HCT116 (cell line): ENCODE measurements around the gene KNCN.

ENCODE experiments used
- EZH2 ChIP-seq: fragments of 200-600 bp; sonication (generic); IDR thresholded peaks from 2 replicates; pipeline ENCODE4 v1.6.1; 2017; ENCODE audit warnings: antibody characterized with exemption, mixed run types
- EZH2phosphoT487 ChIP-seq: fragments of 200-600 bp; IDR thresholded peaks from 2 replicates; pipeline ENCODE4 v1.6.1; 2018; ENCODE audit warnings: antibody characterized with exemption, borderline replicate concordance
- RAD21 ChIP-seq: IDR thresholded peaks from 2 replicates; pipeline ENCODE4 v1.6.1; 2012; ENCODE audit warnings: low read depth, mild to moderate bottlenecking
- TF ChIP-seq, protein P1 (sequence below), 3 experiments: fragments of 200-600 bp in 1 of 3; sonication (generic) in 1 of 3; IDR thresholded peaks in 2 of 3; conservative IDR thresholded peaks in 1 of 3; 2 replicates each; pipeline ENCODE4 v1.5.1; 2012 to 2017; ENCODE audit warnings: low read depth in 2 of 3, low read length in 2 of 3, antibody characterized with exemption in 1 of 3, borderline replicate concordance in 1 of 3, control low read depth in 1 of 3, mild to moderate bottlenecking in 1 of 3, mixed read lengths in 1 of 3, mixed run types in 1 of 3, moderate library complexity in 1 of 3; ENCODE audit not compliant: insufficient read depth in 1 of 3

DNA sequence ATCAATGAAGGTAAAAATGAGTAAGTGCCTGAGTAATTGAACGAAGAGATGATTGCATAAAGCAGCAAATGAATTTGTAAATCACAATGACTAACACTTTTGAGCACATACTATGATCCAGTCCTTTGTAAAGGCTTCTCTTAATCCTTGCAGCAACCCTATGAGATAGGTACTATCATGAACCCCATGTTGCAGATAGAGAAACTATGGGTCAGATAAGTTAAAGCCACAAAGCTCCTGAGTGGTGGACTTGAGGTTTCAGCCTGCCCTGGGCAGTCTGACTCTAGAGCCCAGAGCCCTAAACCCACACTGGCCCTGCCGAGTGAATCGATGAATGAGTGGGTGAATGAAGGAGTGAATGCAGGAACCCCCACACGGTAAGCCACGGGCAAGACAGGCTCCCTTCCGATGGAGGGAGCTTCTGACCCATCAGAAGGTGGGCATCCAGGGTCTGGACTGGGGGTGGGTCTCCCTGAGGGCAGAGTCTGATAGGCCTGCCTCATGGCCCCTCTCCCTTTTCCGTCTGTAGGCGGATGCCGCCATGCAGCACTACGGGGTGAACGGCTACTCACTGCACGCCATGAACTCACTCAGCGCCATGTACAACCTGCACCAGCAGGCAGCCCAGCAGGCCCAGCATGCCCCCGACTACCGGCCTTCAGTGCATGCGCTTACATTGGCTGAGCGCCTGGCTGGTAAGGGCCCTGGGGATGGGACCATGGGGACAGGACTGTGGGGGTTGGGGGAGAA lies 44.8 kb downstream of the KNCN start:
- TF ChIP-seq, protein P1, sequence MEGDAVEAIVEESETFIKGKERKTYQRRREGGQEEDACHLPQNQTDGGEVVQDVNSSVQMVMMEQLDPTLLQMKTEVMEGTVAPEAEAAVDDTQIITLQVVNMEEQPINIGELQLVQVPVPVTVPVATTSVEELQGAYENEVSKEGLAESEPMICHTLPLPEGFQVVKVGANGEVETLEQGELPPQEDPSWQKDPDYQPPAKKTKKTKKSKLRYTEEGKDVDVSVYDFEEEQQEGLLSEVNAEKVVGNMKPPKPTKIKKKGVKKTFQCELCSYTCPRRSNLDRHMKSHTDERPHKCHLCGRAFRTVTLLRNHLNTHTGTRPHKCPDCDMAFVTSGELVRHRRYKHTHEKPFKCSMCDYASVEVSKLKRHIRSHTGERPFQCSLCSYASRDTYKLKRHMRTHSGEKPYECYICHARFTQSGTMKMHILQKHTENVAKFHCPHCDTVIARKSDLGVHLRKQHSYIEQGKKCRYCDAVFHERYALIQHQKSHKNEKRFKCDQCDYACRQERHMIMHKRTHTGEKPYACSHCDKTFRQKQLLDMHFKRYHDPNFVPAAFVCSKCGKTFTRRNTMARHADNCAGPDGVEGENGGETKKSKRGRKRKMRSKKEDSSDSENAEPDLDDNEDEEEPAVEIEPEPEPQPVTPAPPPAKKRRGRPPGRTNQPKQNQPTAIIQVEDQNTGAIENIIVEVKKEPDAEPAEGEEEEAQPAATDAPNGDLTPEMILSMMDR (IDR thresholded peaks at IDR 0.05 in 2 of 3, conservative IDR thresholded peaks at IDR 0.05 in 1 of 3; ENCODE audit: borderline replicate concordance in 1 of 3, insufficient read depth in 1 of 3, low read depth in 2 of 3, low read length in 2 of 3), result no peak
- TF ChIP-seq EZH2 (no peak), EZH2phosphoT487 (no peak), RAD21 (no peak)
